ENCODE results near the gene PPFIA3. TPM values are rescaled to one million over a fixed set of nuclear protein-coding genes. Genes with fewer than 3 reads are reported as not detected.

Gene PPFIA3
- total and polyA plus RNA-seq, 4 donors: 1.5 to 4.6 (median 2.4) TPM

GRCh38 chr19:49165111-49165750 is 45.9 kb downstream of the PPFIA3 start:
- no peak overlapping the region for H3K9ac ChIP-seq (ENCODE audit: low read depth in 1 of 2, low read length in 2 of 2)
- H3K9me3 ChIP-seq (ENCODE audit: control insufficient read depth in 4 of 4, low read length in 3 of 4): no peaks in the 10 kb centered on the region
- H3K4me1 ChIP-seq (ENCODE audit: control insufficient read depth in 4 of 4, insufficient read depth in 4 of 4, low read length in 3 of 4): peaks cover 0 to 5% (median 0%) of the 10 kb centered on the region in 4 donors
- H3K27me3 ChIP-seq (ENCODE audit: control insufficient read depth in 4 of 4, insufficient read depth in 4 of 4, low read length in 3 of 4): no peaks in the 10 kb centered on the region
- DNase-seq (ENCODE audit: low spot score): no peak
- H3K36me3 ChIP-seq (ENCODE audit: control insufficient read depth in 4 of 4, insufficient read depth in 3 of 4, low read depth in 1 of 4, low read length in 3 of 4): peaks cover 0 to 3% (median 0%) of the 10 kb centered on the region in 4 donors
- WGBS: 66% methylated on average over 24 of the region's 24 CpGs
- H3K27ac ChIP-seq (ENCODE audit: low read depth in 1 of 2, low read length in 2 of 2): no peak overlapping the region
- H3K4me3 ChIP-seq (ENCODE audit: low read depth in 1 of 3, low read length in 3 of 3): no peak overlapping the region
- TF ChIP-seq ATF3 (IDR thresholded peaks at IDR 0.05) (no peak), FOXA1 (IDR thresholded peaks at IDR 0.05) (no peak), NR2F2 (IDR thresholded peaks at IDR 0.05) (no peak), HNF4A (conservative IDR thresholded peaks at IDR 0.05) (no peak), REST (IDR thresholded peaks at IDR 0.05) (no peak), GABPA (IDR thresholded peaks at IDR 0.05 in 1 of 2, conservative IDR thresholded peaks at IDR 0.05 in 1 of 2) (no peak), SP1 (IDR thresholded peaks at IDR 0.05) (no peak), FOXA2 (IDR thresholded peaks at IDR 0.05) (no peak), CTCF (IDR thresholded peaks at IDR 0.05; ENCODE audit: low read depth, low read length, missing input control) (no peak), RXRA (IDR thresholded peaks at IDR 0.05) (no peak), HNF4G (IDR thresholded peaks at IDR 0.05) (no peak), YY1 (IDR thresholded peaks at IDR 0.05) (no peak), ZBTB33 (IDR thresholded peaks at IDR 0.05) (no peak), MAX (IDR thresholded peaks at IDR 0.05) (no peak), EGR1 (IDR thresholded peaks at IDR 0.05; ENCODE audit: low read depth in 2 of 2) (no peak), RAD21 (IDR thresholded peaks at IDR 0.05) (no peak), TAF1 (conservative IDR thresholded peaks at IDR 0.05) (no peak), JUND (IDR thresholded peaks at IDR 0.05) (no peak)

All from liver (tissue), 9 donors.